Adrenal gland (tissue), 5 donors: ENCODE results near the gene SRGAP3.

Source experiments
- CTCF ChIP-seq, 6 experiments: fragments of 450-650 bp in 4 of 6; fragments of 200-600 bp in 2 of 6; sonication (generic) in 1 of 6; IDR thresholded peaks; 1 replicate in 5 of 6; 2 replicates in 1 of 6; pipeline versions ENCODE4 v1.5.1 to v1.8.0; 2016 to 2021; ENCODE audit warnings: antibody characterized with exemption in 6 of 6, mild to moderate bottlenecking in 2 of 6, moderate library complexity in 1 of 6
- POLR2A ChIP-seq, 2 donors: fragments of 450-650 bp; IDR thresholded peaks; one replicate each; pipeline ENCODE4 v1.6.1; 2017; ENCODE audit warnings: antibody characterized with exemption in 2 of 2, mild to moderate bottlenecking in 2 of 2, moderate library complexity in 1 of 2
- donor health status: DM: no; HTN: no; CAD: no.

- TF ChIP-seq POLR2A (IDR thresholded peaks at IDR 0.05) (no peak), CTCF (IDR thresholded peaks at IDR 0.05) (no peak)
Observed at GRCh38 chr3:9207116-9207763, 42.2 kb downstream of the SRGAP3 start.
